GM12873 (cell line): ENCODE measurements around the gene ARHGEF9.

Experiments used
- TF ChIP-seq, protein P1 (sequence below): IDR thresholded peaks from 2 replicates; pipeline ENCODE4 v1.5.1; 2012; ENCODE audit warnings: low read depth, mild to moderate bottlenecking, moderate library complexity, low read length, control low read depth; ENCODE audit not compliant: insufficient read depth; ENCODE audit errors: missing control alignments

ARHGEF9 gene

DNA sequence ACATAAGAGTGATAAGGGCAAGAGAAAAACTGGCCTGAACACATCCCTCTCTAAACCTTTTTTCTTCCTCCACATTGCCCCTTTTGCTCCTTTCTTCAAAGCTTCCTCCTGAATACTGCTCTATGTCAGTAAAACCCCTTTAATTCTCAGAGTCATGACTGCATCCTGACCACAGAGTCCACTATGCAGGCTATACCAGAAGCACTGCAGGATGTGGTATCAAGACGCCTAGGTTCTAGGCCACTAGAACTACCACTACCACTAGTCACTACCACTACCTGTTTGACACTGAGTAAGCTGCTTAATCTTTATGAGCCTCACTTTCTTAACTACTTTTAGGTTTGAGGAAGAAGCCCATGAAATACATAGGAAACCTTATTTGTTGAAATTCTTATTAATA is 38.7 kb downstream of the ARHGEF9 start:
- TF ChIP-seq, protein P1, sequence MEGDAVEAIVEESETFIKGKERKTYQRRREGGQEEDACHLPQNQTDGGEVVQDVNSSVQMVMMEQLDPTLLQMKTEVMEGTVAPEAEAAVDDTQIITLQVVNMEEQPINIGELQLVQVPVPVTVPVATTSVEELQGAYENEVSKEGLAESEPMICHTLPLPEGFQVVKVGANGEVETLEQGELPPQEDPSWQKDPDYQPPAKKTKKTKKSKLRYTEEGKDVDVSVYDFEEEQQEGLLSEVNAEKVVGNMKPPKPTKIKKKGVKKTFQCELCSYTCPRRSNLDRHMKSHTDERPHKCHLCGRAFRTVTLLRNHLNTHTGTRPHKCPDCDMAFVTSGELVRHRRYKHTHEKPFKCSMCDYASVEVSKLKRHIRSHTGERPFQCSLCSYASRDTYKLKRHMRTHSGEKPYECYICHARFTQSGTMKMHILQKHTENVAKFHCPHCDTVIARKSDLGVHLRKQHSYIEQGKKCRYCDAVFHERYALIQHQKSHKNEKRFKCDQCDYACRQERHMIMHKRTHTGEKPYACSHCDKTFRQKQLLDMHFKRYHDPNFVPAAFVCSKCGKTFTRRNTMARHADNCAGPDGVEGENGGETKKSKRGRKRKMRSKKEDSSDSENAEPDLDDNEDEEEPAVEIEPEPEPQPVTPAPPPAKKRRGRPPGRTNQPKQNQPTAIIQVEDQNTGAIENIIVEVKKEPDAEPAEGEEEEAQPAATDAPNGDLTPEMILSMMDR: no peak

DNA sequence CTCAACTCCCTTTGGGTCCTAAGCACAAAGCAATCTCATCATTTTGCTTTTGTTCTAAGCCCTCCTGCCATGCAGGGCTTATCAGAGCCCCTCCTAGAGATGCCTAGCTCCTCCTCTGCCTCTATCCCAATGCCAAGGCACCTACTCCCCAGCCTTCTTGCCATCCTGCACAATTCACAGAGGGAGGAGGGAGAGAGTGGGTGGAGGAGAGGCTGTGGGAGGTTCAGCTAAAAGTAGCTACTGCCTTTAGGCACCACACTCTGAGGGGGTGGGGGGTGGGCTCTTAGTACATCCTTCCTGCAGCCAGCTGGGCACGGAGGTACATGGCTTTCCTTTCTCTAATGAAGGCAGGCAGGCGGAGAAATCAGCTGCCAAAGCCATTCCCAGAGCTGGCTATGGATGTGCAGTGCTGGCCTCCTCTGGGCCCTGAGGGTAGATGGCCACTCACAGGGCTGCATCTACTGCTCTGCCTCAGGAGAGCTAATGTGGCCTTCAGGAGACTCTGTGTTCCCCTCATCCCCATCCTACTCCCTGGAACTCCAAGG is 40.1 kb downstream of the ARHGEF9 start:
- TF ChIP-seq, protein P1: no peak

DNA sequence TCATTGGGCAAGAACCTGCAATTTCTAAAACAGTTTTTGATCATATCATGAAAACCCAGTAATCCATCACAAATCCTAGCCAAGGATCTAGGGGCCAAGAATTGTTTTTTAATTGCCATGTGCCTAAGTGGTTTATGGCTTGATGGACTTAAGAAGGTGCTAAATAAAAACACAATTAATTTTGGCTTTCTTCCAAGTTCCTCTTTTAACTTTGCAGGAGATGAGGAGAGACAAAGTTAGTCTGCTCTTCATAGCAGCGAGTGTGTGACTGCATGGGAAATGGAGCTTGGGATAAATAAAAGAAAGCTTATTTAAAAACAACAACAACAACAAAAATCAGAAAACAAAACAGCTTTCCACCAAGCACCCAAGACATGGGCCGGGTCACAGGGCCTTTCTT is 41.4 kb downstream of the ARHGEF9 start:
- TF ChIP-seq, protein P1: no peak

DNA sequence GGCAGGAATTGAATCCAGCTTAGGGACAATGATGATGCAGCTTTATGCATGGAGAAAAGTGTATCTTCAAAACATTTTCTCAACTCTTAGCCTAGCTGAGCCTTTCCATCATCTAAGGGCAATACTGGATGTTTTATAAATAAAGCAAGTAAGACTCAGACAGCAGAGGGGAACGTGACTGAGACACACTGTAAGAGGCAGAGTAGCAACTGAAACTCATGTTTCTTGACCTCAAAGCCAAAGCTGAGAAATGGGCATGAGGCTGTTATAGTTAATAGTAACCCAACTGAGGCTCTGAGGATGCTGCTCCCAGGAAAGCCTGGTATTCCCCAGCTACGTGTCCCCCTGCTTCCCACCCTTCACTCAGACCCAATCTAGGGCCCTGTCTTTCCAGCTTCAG is 44.6 kb downstream of the ARHGEF9 start:
- TF ChIP-seq, protein P1: no peak

DNA sequence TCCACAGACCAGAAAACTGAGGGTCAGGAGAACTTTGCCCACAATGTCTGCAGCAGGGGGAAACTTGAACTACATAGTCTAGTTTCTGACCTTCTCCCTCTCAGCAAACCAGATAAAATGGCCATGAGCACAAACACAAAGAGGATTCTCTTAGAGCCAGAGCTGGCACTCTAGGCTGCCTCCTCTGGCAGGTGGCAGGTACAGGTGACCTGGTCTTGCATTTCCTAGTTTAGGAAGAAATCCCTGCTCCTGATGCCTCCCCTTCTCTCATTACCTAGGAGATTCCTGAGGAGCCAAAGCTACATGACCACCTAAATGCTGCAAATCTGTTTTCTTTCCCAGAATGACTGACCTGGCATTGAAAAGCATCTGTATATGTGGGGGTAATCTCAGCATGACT is 45.1 kb downstream of the ARHGEF9 start:
- TF ChIP-seq, protein P1: peak; percentile 38

DNA sequence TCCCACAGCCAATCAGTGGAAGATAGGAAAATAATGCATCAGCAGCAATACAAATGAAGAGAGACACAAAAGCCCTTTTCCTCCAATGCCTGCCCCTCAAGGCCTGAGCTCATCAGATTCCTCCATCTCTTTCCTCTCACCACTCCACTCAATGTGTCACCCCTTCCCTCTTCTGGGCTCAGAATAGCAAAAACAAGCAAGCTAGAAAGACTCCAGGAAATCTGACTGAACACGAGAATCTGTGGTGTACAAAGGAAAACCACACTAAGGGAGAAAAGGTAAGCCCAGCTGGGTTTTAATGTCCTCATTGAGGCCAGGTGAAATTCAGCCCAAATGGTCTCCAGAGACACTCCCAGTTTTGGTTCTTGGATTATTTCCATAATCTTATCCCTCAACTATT is 46.3 kb downstream of the ARHGEF9 start:
- TF ChIP-seq, protein P1: no peak

DNA sequence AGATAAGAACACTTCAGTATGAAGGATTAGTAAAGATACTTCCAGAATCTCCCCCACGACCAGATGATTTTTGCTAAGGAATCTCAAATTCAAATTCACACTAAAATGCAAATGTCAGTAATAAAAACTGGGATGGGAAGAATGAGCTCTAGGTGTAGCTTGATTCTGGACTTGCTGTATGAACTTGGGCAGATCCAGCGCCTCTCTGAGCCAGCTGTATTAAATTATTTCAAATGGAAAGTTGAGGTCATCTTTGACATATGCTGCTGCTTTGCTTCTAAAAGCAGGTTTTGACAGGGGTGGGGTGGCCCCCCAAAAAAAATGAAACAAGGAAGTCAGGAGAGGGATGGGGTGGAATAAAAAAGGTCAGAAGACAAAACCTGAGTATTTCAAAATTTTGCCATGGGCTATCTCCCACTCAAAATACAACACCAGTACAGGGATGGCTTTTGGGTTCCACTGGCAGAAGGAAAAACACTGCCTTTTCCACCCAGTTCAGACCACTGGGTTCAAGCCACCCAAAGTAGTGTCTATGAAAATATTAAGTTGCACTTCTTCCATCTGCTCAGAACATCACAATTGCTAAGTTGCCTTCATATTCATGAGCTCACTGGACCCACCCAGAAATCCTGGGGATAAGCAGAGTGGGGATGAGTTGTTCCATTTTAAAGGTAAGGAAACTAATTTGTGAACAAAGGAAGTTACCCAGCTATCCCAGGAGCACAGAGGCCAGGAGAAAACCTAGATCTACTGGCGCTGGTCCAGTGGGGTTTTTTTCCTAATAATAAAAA is 47.7 kb downstream of the ARHGEF9 start:
- TF ChIP-seq, protein P1: no peak
